Activated CD4-positive, alpha-beta T cell treated with anti-CD3 and anti-CD28 coated beads, Interleukin-2, Interleukin-6, amounts not matched to agents 100 ng/mL and 50 ng/mL, durations not matched to agents 16 hours and 8 hours (primary cell): ENCODE measurements around the gene GALT.

Source experiments
- DNase-seq: peaks from one replicate; pipeline ENCODE4 v3.0.0-alpha.2; 2020

Gene GALT

DNA sequence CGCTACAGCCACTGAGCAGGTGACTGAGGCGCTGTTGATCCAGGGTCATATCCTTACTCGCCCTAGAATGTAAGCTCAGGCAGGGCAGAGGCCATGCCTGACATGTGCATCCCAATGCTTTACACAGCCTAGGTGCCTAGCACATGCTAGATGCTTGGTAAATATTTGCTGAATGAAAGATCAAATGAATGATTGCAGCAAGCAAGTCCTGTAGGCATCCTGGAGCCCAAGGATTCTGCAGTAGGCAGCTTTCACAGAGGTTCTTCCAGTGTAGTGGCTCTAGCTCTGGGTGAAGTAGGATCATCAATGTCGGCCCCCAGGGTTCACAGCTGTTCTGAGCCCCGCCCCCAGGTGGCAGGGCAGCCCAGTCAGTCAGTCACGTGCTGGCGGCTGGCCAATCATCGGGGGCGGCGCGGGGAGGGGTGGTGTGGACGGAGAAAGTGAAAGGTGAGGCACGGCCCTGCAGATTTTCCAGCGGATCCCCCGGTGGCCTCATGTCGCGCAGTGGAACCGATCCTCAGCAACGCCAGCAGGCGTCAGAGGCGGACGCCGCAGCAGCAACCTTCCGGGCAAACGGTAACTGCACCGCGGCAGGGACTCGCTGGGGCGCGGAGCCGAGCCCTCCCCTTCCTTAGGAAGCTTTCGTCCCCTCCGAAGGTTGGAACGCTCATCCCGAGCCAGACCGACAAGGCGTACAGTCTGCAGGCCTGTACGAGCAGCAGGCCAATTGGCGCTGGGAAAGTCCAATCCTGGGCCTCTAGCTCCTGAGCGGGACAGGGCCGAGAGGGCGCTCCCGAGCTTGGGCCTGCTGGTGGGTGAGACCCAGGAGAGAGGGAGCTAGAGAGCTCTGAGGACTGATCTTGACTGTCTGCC, at the start of gene GALT:
Gene GALT (plus strand): TSS at position 465 of the 873 bp plus-strand sequence. CDS start 30 bp downstream, at position 495.
- peak; percentile 97 for DNase-seq

DNA sequence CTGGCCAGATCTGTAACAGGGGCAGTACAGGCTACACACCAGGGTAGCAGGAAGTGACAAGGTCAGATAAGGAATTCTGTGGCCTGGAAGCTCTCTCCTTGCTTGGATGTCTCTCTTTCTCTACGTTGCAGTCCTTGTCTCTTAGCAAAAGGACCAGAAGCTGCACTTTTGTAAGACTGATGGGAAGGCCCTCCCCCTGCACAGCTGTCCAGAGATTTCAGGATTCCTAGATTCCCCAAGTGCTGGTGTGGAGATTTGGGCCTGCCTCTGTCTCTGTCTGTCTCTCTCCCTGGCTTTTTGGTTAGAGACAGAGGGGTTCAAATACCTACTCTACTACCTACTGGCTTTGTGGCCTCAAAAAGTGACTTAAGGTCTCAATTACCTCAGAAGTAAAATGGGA, 46.9 kb upstream of the GALT start:
- no peak for DNase-seq

DNA sequence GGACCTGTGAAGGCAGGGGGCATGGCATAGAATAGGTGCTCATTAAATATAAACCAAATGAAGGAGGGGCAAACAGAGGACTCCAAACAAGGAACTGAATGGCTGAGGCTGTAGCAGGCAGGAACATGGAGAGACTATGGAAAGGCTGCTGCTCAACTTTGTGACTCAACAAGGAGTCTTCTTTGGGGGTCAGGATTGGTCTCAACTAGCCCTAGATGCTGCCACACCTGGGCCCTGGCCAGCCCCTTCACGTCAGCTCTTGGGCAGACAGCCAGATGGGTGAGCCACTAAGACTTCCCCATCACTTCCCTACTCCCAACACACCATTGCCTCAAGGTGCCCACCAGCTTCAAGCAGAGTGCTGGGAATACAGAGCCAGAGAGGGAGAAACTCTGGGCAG, 45.6 kb upstream of the GALT start:
- no peak for DNase-seq

DNA sequence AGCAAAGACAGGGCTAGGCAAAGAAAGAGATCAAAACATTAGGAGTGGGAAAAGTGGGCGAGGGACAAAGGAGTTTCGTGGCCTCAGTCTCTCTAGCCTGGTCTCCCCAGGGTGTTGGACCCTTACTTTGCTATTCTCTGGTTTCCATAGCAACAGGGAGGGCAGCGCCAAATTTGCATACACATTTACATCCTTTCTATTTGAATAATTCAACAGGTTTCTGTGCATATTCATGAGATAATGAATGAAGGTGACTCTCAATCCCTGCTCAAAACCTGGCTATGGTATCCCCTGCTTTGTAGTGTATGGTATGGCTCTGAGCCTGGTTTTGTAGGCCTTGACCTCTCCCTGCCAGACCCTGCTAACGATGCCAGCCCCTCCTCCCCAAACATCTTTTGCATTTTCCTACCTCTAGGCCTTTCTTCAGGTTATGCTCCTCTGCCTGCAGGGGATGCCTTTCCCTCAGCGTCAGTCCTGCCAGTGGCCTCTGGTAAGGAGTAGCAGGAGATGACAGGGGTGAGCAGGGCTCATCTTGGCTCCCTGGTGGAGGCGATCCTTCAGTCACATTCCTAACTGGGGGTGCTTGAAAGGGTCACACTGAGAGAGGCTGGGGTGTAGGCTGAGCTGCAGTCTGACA, 44.4 kb upstream of the GALT start:
- DNase-seq = no peak

DNA sequence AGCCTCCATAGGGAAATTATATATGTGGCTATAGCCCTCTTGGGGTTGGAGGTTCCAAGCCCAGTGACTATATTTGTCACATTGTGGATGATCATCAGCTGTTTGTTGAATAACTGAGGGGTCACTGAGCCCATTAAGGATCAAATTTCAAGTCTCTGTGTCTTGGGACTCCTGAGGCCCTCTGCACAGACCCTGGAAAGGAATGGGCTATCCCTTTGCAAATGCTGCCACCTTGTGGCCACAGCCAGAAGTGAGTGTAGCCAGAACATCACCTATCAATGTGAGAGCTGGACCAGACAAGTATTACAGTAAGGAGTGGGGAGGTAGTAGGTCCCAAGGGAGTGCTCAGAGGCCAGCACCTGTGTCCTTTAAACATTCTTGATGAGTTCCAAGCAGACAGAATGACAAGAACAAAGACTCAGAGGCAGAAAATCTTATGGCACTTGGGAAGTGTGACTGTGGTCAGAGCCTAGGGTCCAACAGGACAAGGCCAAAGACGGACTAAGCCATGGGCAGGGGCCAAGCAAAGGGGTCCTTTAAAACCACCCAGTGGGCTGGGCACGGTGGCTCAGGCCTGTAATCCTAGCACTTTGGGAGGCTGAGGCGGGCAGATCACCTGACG, 42.8 kb upstream of the GALT start:
- DNase-seq = peak; percentile 87

DNA sequence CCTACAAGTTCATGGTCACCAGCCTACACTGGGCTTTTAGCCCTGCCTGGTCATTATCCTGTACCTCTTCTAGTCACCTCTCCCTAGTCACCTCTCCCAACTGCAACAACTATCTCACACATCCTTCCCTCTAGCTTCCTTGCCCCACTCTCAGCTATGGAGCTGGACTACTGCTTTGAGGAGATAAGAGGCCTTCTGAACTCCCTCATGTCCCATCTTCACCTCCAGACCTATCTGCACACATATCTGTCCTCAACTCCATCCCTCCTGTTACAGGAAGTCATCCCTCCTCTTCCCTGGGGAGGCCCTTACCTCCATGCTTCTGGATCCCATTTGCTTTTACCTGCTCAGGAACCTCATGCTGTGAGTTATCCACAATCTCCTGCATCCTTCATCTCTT, 40.3 kb upstream of the GALT start:
- DNase-seq = no peak

DNA sequence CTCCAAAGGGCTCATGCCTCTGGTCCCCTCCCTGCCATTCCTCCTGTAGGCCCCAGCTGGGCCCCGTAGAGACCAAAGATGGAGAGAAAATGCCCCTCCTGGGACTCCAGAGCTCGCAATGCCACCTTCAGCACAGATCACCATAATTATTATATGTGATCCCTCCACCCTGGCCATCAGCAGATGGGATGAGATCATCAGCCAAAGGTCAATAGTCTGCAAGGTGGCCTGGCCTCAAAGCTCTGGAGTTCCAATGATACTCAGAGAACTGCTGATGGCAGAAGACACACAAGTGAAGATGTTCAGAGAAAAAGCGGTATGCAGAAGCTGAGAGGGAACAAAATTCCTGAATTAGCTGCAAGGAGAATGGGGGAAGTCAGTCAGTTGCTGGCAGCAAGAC, 39.6 kb upstream of the GALT start:
- DNase-seq = no peak

DNA sequence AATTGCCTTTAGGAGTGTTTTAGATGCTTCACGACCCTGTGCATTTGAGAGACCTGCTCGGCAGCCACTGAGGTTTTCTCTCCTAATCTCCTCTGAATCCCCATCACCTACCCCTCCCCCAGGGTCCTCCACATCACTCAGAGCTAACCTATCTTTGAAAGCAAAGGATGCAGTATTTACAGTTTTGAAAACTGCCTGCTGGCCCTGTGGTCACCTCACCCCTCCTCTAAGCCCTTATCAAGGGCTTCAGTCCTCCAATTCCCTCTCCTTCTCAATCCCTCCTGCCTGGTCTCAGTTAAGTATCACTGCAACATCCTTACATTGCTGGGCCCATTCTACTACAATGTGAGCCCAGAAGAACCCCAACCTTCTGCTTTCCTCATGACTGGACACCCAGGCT, 39.1 kb upstream of the GALT start:
- DNase-seq = no peak

DNA sequence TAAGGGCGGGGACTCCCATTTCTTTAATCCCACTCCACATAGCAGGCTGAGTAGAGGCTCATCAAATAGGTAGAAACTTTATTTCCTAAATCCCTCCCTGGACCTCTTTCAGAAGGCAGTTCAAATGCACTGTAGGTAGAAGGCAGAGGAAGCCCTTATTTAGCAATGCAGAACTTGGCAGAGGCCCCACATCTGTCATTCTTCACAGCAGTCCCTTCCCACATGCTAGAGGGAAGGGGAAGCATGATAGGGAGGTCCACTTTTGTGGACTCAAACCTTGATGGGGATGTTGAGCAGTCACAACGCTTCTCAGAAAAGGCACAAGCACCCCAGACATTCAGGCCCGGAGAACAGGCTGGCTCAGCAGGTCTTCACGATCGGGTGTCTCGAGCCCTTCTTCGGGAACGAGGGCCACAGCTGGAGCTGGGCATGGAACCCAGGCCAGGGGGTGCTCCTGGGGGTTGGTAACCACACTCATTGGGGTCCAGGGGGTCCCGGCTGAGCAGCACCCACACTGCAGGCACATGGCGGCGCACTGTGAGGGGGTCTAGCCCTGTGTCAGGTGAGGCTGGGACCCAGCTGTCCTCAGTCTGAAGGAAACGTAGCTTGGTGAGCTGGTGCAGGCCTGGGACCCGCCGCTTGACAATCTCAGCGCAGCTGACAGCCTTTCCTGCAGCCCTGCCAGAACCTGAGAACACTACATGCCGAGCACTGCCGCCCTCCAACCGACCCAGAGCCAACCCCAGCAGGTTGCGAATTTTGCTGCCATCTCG, 35.9 kb upstream of the GALT start:
- no peak for DNase-seq

DNA sequence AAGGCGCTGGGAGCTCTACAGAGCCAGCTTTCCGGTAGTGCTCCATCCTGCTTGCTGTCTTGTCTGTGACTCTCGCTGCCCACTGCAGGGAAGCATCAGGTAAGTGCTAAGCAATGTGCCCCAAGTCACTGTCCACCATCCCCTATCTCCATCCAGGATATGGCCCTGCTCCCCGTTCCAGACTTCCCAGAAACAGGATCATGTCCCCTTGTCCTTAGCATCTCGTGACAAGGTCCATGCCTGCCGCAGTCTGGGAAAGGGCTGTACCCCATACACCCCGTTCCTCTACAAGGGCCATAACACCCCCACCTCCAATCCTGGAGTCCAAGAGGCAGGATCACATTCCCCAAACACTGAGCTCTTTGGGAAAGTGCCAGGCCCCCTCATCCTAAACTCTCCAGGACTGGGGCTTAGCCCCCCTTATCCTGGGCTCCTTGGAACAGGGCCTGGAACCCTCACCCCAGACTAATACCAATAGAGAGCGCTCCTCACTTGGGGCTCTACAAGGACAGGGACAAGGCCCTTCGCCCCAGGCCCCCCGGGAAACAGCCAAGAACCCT, 35.1 kb upstream of the GALT start:
- DNase-seq = no peak

DNA sequence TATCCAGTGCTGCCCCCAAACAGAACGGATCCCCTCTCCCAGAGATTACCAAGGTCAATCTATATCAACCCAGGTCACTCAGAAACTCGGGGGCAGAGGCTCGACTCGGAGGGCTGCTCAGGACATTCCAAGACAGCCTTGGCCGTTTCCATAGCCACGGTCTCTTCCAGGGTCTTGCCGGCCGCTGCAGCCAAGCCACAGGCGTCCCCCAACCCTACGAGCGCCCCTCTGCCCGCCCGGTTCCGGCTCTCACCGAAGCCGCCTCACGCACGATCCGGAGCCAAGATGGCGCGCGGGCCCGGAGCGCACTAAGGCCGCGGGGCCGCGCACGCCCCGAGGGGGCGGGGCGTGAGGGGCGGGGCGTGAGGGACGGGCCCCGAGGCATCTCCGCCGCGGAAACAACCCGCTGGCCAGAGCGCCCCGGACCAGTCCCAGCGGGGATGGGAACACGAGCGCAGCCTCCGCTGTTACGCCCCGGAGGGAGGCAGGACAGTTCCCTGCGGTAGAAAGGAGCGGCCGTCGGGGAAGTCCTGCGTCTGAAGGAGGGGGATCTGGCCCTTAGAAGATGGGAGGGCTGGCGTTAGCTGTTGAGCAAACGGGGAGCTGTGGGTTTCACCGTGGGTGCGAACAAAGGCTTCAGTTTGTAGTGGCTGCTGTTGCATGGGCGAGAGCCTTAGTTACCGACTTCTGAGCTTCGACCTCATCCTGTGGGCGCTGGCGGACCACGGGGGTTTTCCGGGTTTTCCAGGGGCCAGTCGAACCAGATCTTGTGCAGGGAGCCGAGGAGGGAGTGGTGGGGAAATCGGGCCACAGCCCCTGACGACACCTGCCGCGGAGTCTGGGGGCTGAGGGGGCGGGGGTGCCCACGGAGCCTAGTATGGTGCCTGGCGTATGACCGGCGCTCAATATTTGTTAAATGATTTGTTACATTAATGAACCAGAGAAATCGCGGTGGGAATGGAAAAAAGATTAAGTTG, 34.4 kb upstream of the GALT start, which contains the start of gene RPP25L:
Gene RPP25L (minus strand): TSS at position 287 of the 977 bp plus-strand sequence. CDS start 801 bp downstream, outside the sequence.
- peak; percentile 90 for DNase-seq

DNA sequence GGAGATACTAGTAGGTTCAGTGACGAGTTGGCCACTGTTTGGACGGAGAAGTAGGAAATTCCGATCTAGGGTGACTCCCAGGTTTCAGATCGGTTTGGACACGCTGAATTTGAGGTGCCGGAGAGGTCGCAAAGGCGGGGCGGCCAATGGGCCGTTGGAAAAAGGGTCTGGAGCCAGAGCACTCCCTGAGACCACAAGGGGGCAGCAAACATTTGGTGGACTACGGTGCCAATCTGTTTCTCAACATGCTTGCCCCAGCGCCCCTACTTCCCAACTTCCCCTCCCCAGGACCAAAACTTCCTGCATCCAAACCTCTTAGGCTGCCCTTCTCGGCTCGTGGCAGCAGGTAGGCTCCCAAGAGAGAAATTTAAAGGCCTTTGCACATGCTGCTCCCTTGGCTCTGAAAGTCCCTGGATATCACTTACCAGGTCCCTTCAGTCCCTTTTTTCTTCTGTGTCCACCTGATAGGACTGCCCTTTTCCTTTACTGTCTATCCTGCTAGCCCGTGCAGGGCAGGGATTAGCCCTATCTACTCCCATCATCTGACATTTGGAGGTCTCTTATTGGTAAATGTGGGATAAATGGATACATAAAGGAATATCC, 33.6 kb upstream of the GALT start:
- DNase-seq = peak; percentile 87

DNA sequence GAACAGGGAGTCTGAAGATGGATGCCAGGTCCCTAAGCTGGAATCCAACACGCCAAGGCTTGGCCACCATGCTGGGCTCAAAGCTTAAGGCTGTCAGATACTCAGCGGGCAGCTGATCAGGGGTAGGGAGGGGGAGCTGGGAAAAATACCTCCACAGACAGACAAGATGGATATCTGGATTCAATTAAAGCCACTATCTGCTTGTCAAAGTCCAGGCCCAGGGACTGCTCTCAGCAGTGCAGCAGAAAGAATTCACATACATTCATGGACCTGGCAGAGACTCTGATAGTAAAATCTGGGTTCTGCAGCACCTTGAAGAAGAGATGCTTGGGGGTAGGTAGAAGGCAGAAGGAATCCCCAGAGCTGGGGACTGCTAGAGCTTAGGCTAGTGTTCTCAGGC, 31.3 kb upstream of the GALT start:
- no peak for DNase-seq

DNA sequence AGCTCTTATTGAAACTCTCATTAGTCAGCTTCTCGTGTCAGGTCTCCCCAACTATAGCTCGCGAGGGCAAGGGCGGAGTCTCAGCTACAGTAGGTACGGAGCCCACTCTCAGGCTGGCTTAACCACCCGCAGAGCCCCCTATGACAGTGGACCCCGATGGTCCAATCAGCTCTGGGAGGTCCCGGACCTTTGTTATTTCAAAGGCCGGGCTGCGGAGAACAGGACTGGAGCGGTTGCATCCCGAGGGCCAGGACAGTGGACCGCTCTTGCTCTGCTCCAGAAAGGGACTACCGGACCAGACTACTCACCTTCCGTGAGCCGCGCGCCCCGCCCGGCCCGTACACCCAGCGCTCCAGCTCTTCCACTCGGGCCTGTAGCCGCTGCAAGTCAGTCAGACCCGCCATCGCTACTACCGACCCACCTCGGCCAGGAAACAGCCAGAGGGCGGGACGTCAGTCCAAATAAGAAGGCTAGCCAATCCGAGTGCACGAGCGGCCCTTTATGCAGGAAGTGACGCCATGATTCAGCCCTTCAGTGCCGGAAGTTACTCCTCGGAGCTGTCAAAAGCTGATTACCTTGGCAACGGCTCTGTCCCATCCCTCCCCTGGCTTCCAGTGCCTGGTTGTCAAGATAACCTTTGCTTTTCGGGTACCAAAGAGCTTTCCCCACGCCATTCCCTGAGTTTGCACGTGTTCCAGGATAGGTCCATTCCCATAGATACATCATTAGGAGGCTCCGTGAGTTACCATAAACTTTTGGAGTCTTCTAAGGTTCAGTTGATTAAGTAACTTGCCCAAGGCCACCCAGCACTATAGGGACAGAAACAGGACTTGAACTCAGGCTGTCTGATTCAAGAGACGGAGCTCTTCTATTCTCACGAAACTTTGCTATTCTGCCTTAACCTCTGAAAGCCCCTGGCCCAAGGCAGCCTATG, 26.1 kb upstream of the GALT start, which contains the start of gene DCTN3:
Gene DCTN3 (minus strand): TSS at position 435 of the 934 bp plus-strand sequence. CDS start 31 bp downstream, at position 404.
- DNase-seq = peak; percentile 96

DNA sequence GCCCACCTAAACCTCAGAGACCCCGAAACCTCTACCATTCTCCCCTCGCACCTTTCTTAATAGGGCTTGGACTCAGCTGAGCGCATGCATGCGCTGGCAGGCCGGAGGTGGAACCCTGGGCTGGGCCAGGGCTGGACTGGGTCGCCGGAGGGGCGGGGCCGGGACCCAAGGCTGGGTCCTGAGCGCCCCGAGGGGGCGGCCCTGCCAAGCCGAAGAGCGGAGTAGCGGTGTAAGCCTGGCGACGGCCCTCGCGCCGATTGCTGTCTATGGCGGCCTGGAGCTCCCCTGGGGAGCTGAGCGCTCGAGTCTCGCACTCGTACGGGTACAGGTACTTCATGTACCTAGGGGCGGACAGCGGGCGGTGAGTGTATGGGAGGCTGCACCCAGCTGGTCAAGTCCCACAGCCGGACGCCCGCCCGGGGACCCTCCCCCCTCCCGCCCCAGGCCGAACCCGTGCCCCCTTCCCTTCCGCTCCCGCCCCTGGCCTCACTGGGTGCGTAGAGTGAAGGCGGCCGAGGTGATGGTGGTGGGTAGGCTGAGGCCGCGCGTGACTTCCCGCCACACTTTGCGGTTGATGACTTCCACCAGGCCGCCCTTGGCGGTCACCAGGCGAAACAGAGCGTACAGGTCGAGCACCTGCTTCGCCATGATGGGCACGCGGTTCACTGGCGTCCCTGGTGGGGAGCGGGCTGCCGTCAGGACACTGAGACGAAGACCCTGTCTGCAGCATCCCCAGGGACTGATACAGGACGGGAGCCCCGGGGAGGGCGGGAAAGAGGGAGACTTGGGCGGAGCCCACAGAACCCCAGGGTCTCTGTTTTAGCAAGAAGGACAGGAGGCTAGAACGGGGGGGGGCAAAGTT, 22.9 kb upstream of the GALT start:
- DNase-seq = no peak

DNA sequence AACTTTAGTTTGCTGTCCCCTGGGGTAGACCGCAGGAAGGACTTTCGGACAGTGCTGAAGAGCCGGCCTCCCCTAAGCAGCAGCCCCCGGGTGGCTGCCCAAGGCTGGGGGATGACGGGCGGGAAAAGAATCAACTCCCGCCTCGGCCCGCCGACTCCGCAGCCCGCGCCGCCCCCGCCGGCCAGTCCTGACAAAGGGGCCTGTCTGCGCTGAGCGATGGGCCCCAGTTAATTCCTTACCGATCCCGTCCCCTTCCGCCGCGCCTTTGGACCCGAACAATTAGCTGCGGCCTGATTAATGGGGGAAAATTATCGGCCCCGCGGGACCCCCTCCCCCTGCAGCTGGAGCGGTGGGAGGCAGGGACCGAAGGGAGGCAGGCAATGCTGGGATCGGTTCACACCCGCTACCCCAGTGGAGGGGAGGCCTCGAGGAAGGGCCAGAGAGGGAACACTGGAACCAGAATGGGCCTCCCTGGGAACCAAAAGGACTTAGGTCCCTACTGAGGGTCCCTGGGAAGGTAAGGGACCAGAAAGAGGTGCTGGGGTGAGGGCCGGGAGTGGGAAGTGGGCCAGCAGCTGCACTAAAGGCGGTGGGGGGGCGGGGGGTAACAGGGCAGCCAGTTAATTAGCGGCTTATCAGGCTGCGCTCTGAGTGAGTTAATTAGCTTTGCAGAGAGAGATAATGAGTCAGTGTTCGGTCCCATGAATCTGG, 21.8 kb upstream of the GALT start:
- DNase-seq = no peak

DNA sequence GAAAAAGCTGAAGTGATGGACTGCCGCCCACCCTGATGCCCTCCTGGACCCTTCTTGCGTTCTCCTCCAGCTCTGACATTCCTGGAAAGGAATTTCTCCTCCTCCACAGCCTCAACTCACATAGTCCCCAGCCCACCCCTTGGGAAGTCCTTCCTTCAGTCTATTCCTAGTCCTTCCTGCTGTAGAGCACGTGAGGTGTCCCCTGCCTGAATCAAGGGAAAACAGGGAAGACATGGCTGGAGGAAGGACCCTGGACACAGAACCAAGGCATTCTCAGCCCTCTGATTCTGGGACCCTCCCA, 21.3 kb upstream of the GALT start:
- no peak for DNase-seq
